Measurements from ENCODE around the gene ZSWIM3.

ZSWIM3 gene

GRCh38 chr20:45918779-45919537 is 61.5 kb downstream of the ZSWIM3 start:
- TF ChIP-seq, protein P1, sequence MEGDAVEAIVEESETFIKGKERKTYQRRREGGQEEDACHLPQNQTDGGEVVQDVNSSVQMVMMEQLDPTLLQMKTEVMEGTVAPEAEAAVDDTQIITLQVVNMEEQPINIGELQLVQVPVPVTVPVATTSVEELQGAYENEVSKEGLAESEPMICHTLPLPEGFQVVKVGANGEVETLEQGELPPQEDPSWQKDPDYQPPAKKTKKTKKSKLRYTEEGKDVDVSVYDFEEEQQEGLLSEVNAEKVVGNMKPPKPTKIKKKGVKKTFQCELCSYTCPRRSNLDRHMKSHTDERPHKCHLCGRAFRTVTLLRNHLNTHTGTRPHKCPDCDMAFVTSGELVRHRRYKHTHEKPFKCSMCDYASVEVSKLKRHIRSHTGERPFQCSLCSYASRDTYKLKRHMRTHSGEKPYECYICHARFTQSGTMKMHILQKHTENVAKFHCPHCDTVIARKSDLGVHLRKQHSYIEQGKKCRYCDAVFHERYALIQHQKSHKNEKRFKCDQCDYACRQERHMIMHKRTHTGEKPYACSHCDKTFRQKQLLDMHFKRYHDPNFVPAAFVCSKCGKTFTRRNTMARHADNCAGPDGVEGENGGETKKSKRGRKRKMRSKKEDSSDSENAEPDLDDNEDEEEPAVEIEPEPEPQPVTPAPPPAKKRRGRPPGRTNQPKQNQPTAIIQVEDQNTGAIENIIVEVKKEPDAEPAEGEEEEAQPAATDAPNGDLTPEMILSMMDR (conservative IDR thresholded peaks at IDR 0.05; ENCODE audit: low read depth, low read length): no peak
- peak; percentile 47 for DNase-seq (ENCODE audit: low read depth)
- no peak overlapping the region for H3K4me3 ChIP-seq (ENCODE audit: low read depth, low read length)

GRCh38 chr20:45919542-45920399 is 62.4 kb downstream of the ZSWIM3 start:
- TF ChIP-seq, protein P1 (conservative IDR thresholded peaks at IDR 0.05; ENCODE audit: low read depth, low read length): no peak
- H3K4me3 ChIP-seq (ENCODE audit: low read depth, low read length): peak overlapping the region; percentile 10
- DNase-seq (ENCODE audit: low read depth): peak; percentile 98

DNA sequence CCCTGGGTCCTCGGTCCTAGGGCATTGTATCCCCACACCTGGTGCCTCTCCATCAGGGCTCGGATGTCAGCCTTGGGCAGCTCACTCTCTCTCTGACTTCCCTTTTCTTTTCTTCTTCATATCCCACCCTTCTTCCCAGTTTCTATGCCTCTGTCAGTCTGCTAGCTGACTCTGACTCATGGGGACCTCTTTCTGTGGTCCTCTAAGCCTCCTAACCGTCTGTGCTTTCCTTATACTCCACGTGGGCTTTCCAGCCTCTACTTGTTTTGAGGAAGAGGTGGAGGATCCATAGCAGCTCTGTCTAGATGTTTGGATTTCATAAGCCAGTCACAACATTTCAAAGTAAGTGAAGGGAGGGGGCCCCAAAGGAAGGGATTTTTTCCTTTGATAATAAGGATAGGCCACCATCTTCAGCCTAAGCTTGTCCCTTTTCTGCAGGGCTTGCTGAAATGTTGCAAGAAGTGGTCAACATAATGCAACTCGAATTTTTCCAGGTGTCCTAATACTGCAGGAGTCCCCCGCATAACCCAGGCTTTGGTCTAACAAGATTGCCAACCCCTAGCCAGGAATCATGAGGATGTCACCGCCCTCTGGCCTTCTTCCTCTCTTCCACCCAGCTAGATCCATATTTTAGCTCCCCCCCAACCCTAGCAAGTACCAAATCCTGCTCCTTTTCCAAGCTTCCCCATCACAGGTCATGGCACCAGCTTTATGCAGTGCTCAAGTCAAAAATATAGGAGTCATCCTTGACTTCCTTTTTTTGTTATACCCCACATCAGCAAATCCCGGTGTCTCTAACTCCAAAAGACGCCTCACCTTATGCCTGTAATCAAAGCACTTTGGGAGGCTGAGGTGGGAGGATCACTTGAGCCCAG is 63.3 kb downstream of the ZSWIM3 start:
- H3K4me3 ChIP-seq (ENCODE audit: low read depth, low read length): peak overlapping the region; percentile 10
- DNase-seq (ENCODE audit: low read depth): peak; percentile 50
- TF ChIP-seq, protein P1 (conservative IDR thresholded peaks at IDR 0.05; ENCODE audit: low read depth, low read length): no peak

- TF ChIP-seq, protein P1 (conservative IDR thresholded peaks at IDR 0.05; ENCODE audit: low read depth, low read length): no peak
- no peak for DNase-seq (ENCODE audit: low read depth)
- H3K4me3 ChIP-seq (ENCODE audit: low read depth, low read length): no peak overlapping the region
These were observed 64.1 kb downstream of the ZSWIM3 start for GRCh38 chr20:45921337-45922189.

DNA sequence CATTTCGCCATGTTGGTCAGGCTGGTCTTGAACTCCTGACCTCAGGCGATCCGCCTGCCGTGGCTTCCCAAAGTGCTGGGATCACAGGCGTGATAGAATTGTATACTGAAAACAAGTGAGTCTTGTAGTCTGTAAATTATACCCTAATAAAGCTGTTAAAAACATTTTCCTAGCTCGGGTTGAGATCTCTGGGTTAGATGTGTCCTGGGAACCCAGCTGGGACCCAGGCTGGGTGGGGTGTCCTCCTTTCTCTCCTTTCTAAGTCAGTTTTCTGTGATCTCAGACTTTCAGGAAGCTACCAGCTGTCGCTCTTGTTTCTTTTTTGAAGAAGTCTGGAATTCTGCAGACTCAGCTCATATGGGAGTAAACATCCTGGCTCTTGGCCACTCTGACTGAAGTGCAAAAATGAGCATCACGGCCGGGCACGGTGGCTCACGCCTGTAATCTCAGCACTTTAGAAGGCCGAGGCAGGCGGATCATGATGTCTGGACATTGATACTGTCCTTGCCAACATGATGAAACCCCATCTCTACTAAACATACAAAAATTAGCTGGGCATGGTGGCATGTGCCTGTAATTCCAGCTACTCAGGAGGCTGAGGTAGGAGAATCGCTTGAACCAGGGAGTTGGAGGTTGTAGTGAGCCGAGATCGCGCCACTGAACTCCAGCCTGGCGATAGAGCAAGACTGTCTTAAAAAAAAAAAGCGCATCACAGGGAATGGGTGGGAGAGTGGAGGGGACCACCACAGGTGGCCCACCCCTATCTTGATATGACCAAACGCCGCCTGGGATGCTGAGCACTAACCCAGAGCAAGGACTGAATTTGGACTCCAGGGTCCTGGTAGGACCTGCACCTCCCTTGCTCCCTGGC is 67.2 kb downstream of the ZSWIM3 start:
- TF ChIP-seq, protein P1 (conservative IDR thresholded peaks at IDR 0.05; ENCODE audit: low read depth, low read length): no peak
- H3K4me3 ChIP-seq (ENCODE audit: low read depth, low read length): peak overlapping the region; percentile 13
- peak; percentile 82 for DNase-seq (ENCODE audit: low read depth)
